ENCODE measurements around the gene TAS2R60. TPM values are rescaled to one million over a fixed set of nuclear protein-coding genes. Genes with fewer than 3 reads are reported as not detected.
"Not testable (repeated sequence)": the region's sequence is repeated elsewhere in the genome, so short reads cannot be mapped to it uniquely, and the experiment has no call there.

TAS2R60 gene
- total RNA-seq, 2 experiments from 2014 or later, result not detected

DNA sequence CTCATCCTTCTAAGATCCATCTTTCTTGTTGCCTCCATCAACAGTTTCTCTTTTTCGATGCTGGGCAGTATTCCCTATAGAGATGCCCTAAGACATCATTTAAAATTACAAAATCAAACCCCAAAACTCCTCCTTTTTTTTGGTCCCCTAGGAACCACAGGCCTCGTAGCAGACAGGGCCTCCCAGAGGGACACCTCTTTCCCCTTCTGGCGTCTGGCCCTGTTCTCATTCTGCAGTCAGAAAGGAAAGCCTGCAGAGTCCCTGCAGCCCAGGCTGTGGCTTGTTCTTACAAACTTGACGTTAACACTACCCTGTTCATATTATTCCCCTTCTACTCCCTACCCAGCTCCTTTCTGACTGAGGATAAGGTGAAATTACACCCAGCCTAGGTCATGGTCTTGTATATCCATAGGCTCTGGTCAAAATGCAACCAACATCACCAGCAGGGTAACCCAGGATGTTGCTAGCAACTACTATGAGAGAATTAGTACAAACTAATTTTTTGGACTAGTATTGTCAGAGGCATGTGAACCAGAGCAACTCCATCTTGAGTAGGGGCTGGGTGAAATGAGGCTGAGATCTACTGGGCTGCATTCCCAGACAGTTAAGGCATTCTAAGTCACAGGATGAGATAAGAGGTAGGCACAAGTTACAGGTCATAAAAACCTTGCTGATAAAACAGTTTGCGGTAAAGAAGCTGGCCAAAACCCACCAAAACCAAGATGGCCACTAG, 31.1 kb upstream of the TAS2R60 start:
- Histone ChIP-seq H3K4me2 (ENCODE audit: low read length) (no peak overlapping the region), H4K20me1 (ENCODE audit: insufficient read depth, low read length) (no peaks in the 10 kb centered on the region)
- POLR2A ChIA-PET, result no interaction called here

DNA sequence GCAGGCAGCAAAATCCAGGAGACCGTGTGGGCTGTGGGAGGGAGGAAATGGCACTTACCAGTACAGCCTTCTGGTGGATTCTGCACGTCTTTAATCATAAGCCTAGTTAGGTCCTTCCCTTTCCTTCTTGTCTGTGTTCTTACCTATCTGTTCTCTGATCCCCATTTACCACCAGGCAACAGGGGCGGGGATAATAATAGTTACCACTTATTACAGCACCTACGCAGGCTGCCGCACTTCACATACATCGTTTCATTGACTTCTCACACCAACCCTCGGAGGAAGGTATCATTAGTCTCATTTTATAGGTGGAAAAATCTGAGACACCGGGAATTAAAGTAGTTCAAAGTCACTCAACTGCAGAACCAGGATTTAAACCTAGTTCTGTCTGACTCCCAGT, 30.1 kb upstream of the TAS2R60 start:
- TF ChIP-seq CTCF (conservative IDR thresholded peaks at IDR 0.05; ENCODE audit: low read length) (no peak), EZH2phosphoT487 (IDR thresholded peaks at IDR 0.05; ENCODE audit: borderline replicate concordance, low read depth, low read length) (no peak)
- no TSS peak for BruUV-seq (replicated peaks)
- H3K36me3 ChIP-seq (ENCODE audit: insufficient read depth, low read length), result no peaks in the 10 kb centered on the region
- no peak for DNase-seq (ENCODE audit: low spot score)
- H3K9me3 ChIP-seq (ENCODE audit: low read length), result no peaks in the 10 kb centered on the region
- H3K9me2 ChIP-seq (ENCODE audit: insufficient read depth, low read length), result no peaks in the 10 kb centered on the region
- ChIA-PET POLR2A (no interaction called here), CTCF (ENCODE audit: unreplicated experiment) (no interaction called here)
- no peak overlapping the region for H2AFZ ChIP-seq (ENCODE audit: low read length)
- no peaks in the 10 kb centered on the region for H3K79me2 ChIP-seq (ENCODE audit: insufficient read depth, low read depth, low read length)
- intact Hi-C loops (cut with micrococcal nuclease; ENCODE audit: unreplicated experiment), result no loop called here
- no peak overlapping the region for H3K4me3 ChIP-seq (ENCODE audit: low read depth, low read length, poor library complexity, severe bottlenecking)
- H3K4me1 ChIP-seq (ENCODE audit: insufficient read depth, low read length, poor library complexity, severe bottlenecking), result no peaks in the 10 kb centered on the region
- no peak overlapping the region for H3K4me2 ChIP-seq (ENCODE audit: low read length)
- H3K27ac ChIP-seq (ENCODE audit: low read depth, low read length, poor library complexity, severe bottlenecking), result no peak overlapping the region
- no peaks in the 10 kb centered on the region for H4K20me1 ChIP-seq (ENCODE audit: insufficient read depth, low read length)

More for the DNA sequence above, 31.1 kb upstream of the TAS2R60 start:
- H3K79me2 ChIP-seq (ENCODE audit: insufficient read depth, low read depth, low read length), result no peaks in the 10 kb centered on the region
- H3K9me2 ChIP-seq (ENCODE audit: insufficient read depth, low read length), result no peaks in the 10 kb centered on the region
- H3K27ac ChIP-seq (ENCODE audit: low read depth, low read length, poor library complexity, severe bottlenecking), result no peak overlapping the region
- H3K9me3 ChIP-seq (ENCODE audit: low read length), result no peaks in the 10 kb centered on the region
- no peak overlapping the region for H2AFZ ChIP-seq (ENCODE audit: low read length)
- CTCF ChIA-PET (ENCODE audit: unreplicated experiment), result no interaction called here
- no TSS peak for BruUV-seq (replicated peaks)
- no peaks in the 10 kb centered on the region for H3K4me1 ChIP-seq (ENCODE audit: insufficient read depth, low read length, poor library complexity, severe bottlenecking)
- intact Hi-C loops (cut with micrococcal nuclease; ENCODE audit: unreplicated experiment), result no loop called here
- DNase-seq (ENCODE audit: low spot score), result no peak
- H3K36me3 ChIP-seq (ENCODE audit: insufficient read depth, low read length), result no peaks in the 10 kb centered on the region
- no peak overlapping the region for H3K4me3 ChIP-seq (ENCODE audit: low read depth, low read length, poor library complexity, severe bottlenecking)
- no peak for TF ChIP-seq EZH2phosphoT487 (IDR thresholded peaks at IDR 0.05; ENCODE audit: borderline replicate concordance, low read depth, low read length)
- TF ChIP-seq CTCF (conservative IDR thresholded peaks at IDR 0.05; ENCODE audit: low read length), result no peak

DNA sequence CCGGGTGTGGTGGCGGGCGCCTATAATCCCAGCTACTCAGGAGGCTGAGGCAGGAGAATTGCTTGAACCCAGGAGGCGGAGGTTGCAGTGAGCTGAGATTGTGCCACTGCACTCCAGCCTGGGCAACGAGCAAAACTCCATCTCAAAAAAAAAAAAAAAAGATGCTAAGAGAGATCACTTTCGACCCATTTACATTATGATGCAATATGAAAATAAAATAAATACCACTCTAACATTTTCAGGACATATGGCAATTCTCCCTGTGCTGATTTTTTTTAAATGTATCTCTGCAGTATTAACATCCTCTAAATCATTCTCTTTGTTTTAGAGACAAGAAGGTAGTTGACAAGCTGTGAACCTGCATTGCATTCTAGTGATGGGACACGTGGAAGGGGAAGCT, 28.0 kb upstream of the TAS2R60 start:
- H2AFZ ChIP-seq (ENCODE audit: low read length); BruUV-seq (replicated peaks); DNase-seq (ENCODE audit: low spot score); H3K9me3 ChIP-seq (ENCODE audit: low read length); CTCF ChIA-PET (ENCODE audit: unreplicated experiment); H3K4me2 ChIP-seq (ENCODE audit: low read length); H3K79me2 ChIP-seq (ENCODE audit: insufficient read depth, low read depth, low read length); H3K9me2 ChIP-seq (ENCODE audit: insufficient read depth, low read length); H3K4me3 ChIP-seq (ENCODE audit: low read depth, low read length, poor library complexity, severe bottlenecking); H3K27ac ChIP-seq (ENCODE audit: low read depth, low read length, poor library complexity, severe bottlenecking); H3K36me3 ChIP-seq (ENCODE audit: insufficient read depth, low read length); H3K4me1 ChIP-seq (ENCODE audit: insufficient read depth, low read length, poor library complexity, severe bottlenecking); H4K20me1 ChIP-seq (ENCODE audit: insufficient read depth, low read length): not testable (repeated sequence)
- POLR2A ChIA-PET, result interaction anchor here (0.7 kb wide), 1 partner anchor 105 kb away, joined by 6 read pairs; no protein-coding TSS in a partner anchor
- intact Hi-C loops (cut with micrococcal nuclease; ENCODE audit: unreplicated experiment), result loop anchor here (5.0 kb wide), 1 partner anchor 88 kb away; no protein-coding TSS in a partner anchor

Measured in OCI-LY7 (cell line).